Right lobe of liver (tissue), 4 donors: ENCODE measurements around the gene TOM1L2.

ENCODE experiments used
- CTCF ChIP-seq, 4 donors: fragments of 200-600 bp in 3 of 4; fragments of 450-650 bp in 1 of 4; IDR thresholded peaks; one replicate each; pipeline versions ENCODE4 v1.5.1 to v1.8.0; 2016 to 2022; ENCODE audit warnings: antibody characterized with exemption in 4 of 4, mild to moderate bottlenecking in 2 of 4
- POLR2A ChIP-seq: fragments of 450-650 bp; IDR thresholded peaks from one replicate; pipeline ENCODE4 v1.6.1; 2017; ENCODE audit warnings: antibody characterized with exemption, mild to moderate bottlenecking
- donor health status: DM: no; HTN: no; CAD: no.
- donor health status: DM: no; HTN: no; CAD: no.
- donor health status: DM: no; HTN: yes; CAD: no.

DNA sequence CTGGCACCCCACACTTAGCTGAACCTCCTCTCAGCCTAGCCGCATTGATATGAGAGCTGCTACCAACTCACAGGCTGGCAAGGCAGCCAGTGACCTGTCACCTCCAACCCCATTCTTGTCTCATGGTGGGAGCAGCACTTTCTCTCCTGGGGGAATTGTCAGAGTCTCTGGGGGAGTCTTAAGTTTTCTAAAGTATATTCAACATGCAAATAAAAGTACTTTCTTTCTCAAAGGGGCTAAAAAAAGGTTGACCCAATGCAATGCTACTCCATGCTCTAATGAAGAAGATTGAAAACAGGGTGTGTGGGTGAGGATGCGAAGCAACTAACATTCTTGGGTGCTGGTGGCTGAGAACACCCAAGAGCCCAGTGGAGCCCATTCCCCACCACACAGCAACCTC is 82.3 kb downstream of the TOM1L2 start:
- no peak for TF ChIP-seq CTCF (IDR thresholded peaks at IDR 0.05)
- TF ChIP-seq POLR2A = no peak
